A673 (cell line): ENCODE measurements around the gene SPRR1A. TPM values are rescaled to one million over a fixed set of nuclear protein-coding genes. Genes with fewer than 3 reads are reported as not detected.

ENCODE experiments used
- BruUV-seq: library from RNA; stranded (reverse); fragments of 400-500 nt; replicated peaks from 2 replicates; lab custom pipeline; 2021; lab: Mats Ljungman, UMichigan
- CTCF ChIA-PET: fragments of 300-600 bp; sonication (Branson Sonifier 250); formaldehyde crosslinking; loops from one replicate; lab custom pipeline; 2022; ENCODE audit warnings: antibody characterized with exemption; lab: Charles Lee
- POLR2A ChIA-PET: fragments of 300-600 bp; sonication (Branson Sonifier 250); formaldehyde crosslinking; loops from one replicate; lab custom pipeline; 2022; ENCODE audit warnings: antibody characterized with exemption; ENCODE audit not compliant: low non-redundant PET; lab: Charles Lee
- DNase-seq: peaks from one replicate; pipeline ENCODE4 v3.0.0-alpha.2; 2015; ENCODE audit warnings: low spot score
- H3K27ac ChIP-seq: fragments of 200-600 bp; sonication (generic); 2 replicates; pipeline ENCODE4 v1.5.1; 2016; ENCODE audit warnings: mixed run types, low read depth, mild to moderate bottlenecking, mixed read lengths, antibody characterized with exemption, low read length; ENCODE audit not compliant: poor library complexity, severe bottlenecking
- H3K27me3 ChIP-seq: fragments of 200-600 bp; sonication (generic); replicated peaks from 2 replicates; pipeline ENCODE4 v1.6.1; 2017; ENCODE audit warnings: mixed run types, low read depth, mild to moderate bottlenecking, mixed read lengths, antibody characterized with exemption, low read length; ENCODE audit not compliant: insufficient read depth, poor library complexity
- H3K36me3 ChIP-seq: fragments of 200-600 bp; sonication (generic); 2 replicates; pipeline ENCODE4 v1.6.1; 2016; ENCODE audit warnings: mixed run types, mild to moderate bottlenecking, mixed read lengths, antibody characterized with exemption, low read length; ENCODE audit not compliant: insufficient read depth, poor library complexity, severe bottlenecking
- H3K4me1 ChIP-seq: fragments of 200-600 bp; sonication (generic); 2 replicates; pipeline ENCODE4 v1.6.1; 2017; ENCODE audit warnings: mixed run types, mild to moderate bottlenecking, mixed read lengths, antibody characterized with exemption, low read length; ENCODE audit not compliant: insufficient read depth, poor library complexity, severe bottlenecking
- H3K4me3 ChIP-seq: fragments of 200-600 bp; sonication (generic); 2 replicates; pipeline ENCODE4 v1.5.1; 2016; ENCODE audit warnings: low read depth, mixed run types, mild to moderate bottlenecking, mixed read lengths, low read length; ENCODE audit not compliant: poor library complexity, severe bottlenecking
- H3K9me3 ChIP-seq: fragments of 200-600 bp; sonication (generic); 2 replicates; pipeline ENCODE4 v1.6.1; 2016; ENCODE audit warnings: mixed run types, low read depth, mild to moderate bottlenecking, mixed read lengths, antibody characterized with exemption, low read length; ENCODE audit not compliant: poor library complexity, severe bottlenecking
- CTCF ChIP-seq: fragments of 300-800, 200-600 bp; sonication (generic); conservative IDR thresholded peaks from 2 replicates; pipeline ENCODE4 v1.5.1; 2017; ENCODE audit warnings: low read depth, mild to moderate bottlenecking, antibody characterized with exemption, low read length, moderate library complexity, mixed read lengths
- EZH2 ChIP-seq: fragments of 200-600 bp; sonication (generic); IDR thresholded peaks from 2 replicates; pipeline ENCODE4 v1.6.1; 2017; ENCODE audit warnings: borderline replicate concordance, low read depth, mild to moderate bottlenecking, mixed read lengths, antibody characterized with exemption, low read length; ENCODE audit not compliant: poor library complexity, severe bottlenecking
- intact Hi-C: fragments of 100-400 bp; cut with micrococcal nuclease; formaldehyde crosslinking; loops from one replicate; pipeline ENCODE4 v1.10.0; 2022; ENCODE audit not compliant: unreplicated experiment
- total RNA-seq: library from RNA; stranded (reverse); gene quantifications from 2 replicates; pipeline ENCODE4 v1.2.3, GENCODE V29; 2021

Gene SPRR1A
- total RNA-seq, 1 experiment from 2014 or later, result not detected

- no peak for DNase-seq
- no TSS peak for BruUV-seq
- Histone ChIP-seq H3K27me3 (no peaks in the 10 kb centered on the region), H3K36me3 (no peaks in the 10 kb centered on the region), H3K4me3 (no peak overlapping the region), H3K9me3 (no peaks in the 10 kb centered on the region), H3K4me1 (no peaks in the 10 kb centered on the region), H3K27ac (no peak overlapping the region)
- intact Hi-C loops, result no loop called here
- ChIA-PET CTCF (no interaction called here), POLR2A (no interaction called here)
- TF ChIP-seq CTCF (no peak), EZH2 (no peak)
These were observed 3.2 kb upstream of the SPRR1A start for GRCh38 chr1:152980676-152981075.

- TF ChIP-seq CTCF, result no peak
- no peaks in the 10 kb centered on the region for H3K4me1 ChIP-seq
- POLR2A ChIA-PET, result no interaction called here
- intact Hi-C loops, result no loop called here
- H3K9me3 ChIP-seq, result no peaks in the 10 kb centered on the region
- CTCF ChIA-PET, result no interaction called here
- no peaks in the 10 kb centered on the region for H3K27me3 ChIP-seq
- DNase-seq, result no peak
- no TSS peak for BruUV-seq
- no peak overlapping the region for H3K27ac ChIP-seq
- no peaks in the 10 kb centered on the region for H3K36me3 ChIP-seq
- H3K4me3 ChIP-seq, result no peak overlapping the region
These were observed 2.6 kb upstream of the SPRR1A start for GRCh38 chr1:152981146-152981871.

- Histone ChIP-seq H3K9me3 (no peaks in the 10 kb centered on the region), H3K4me1 (no peaks in the 10 kb centered on the region), H3K4me3 (no peak overlapping the region), H3K27me3 (no peaks in the 10 kb centered on the region), H3K36me3 (no peaks in the 10 kb centered on the region), H3K27ac (no peak overlapping the region)
- ChIA-PET POLR2A (no interaction called here), CTCF (no interaction called here)
- DNase-seq, result no peak
- no peak for TF ChIP-seq EZH2
- TF ChIP-seq CTCF, result no peak
- BruUV-seq, result no TSS peak
- intact Hi-C loops, result no loop called here
These were observed 1.8 kb upstream of the SPRR1A start for GRCh38 chr1:152982076-152982475.
